ENCODE measurements around the gene RGS16.

- TF ChIP-seq EZH2phosphoT487 (IDR thresholded peaks at IDR 0.05; ENCODE audit: insufficient read depth, low read depth) (no peak), EZH2 (IDR thresholded peaks at IDR 0.05; ENCODE audit: insufficient read depth, poor library complexity, severe bottlenecking) (no peak)
These were observed 21.7 kb upstream of the RGS16 start for GRCh38 chr1:182625719-182626504.
